ENCODE measurements around the gene ZBTB24.

- TF ChIP-seq, protein P1, sequence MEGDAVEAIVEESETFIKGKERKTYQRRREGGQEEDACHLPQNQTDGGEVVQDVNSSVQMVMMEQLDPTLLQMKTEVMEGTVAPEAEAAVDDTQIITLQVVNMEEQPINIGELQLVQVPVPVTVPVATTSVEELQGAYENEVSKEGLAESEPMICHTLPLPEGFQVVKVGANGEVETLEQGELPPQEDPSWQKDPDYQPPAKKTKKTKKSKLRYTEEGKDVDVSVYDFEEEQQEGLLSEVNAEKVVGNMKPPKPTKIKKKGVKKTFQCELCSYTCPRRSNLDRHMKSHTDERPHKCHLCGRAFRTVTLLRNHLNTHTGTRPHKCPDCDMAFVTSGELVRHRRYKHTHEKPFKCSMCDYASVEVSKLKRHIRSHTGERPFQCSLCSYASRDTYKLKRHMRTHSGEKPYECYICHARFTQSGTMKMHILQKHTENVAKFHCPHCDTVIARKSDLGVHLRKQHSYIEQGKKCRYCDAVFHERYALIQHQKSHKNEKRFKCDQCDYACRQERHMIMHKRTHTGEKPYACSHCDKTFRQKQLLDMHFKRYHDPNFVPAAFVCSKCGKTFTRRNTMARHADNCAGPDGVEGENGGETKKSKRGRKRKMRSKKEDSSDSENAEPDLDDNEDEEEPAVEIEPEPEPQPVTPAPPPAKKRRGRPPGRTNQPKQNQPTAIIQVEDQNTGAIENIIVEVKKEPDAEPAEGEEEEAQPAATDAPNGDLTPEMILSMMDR (IDR thresholded peaks at IDR 0.05) = no peak
- TF ChIP-seq EP300 (IDR thresholded peaks at IDR 0.05) (no peak), POLR2A (IDR thresholded peaks at IDR 0.05) (no peak)
These were observed 13.2 kb upstream of the ZBTB24 start for GRCh38 chr6:109496036-109496772.
